MM.1S (cell line): Measurements from ENCODE around the gene LCLAT1.

ENCODE experiments used
- DNase-seq: peaks from one replicate; pipeline ENCODE4 v3.0.0-alpha.2; 2015
- H2AFZ ChIP-seq: fragments of 300-600 bp; sonication (generic); 2 replicates; pipeline ENCODE4 v1.6.0; 2016; ENCODE audit warnings: antibody characterized with exemption, low read length
- H3F3A ChIP-seq: fragments of 300-600 bp; sonication (generic); 2 replicates; pipeline ENCODE4 v1.6.1; 2016; ENCODE audit warnings: mild to moderate bottlenecking, antibody characterized with exemption, low read length, moderate library complexity, mixed read lengths; ENCODE audit not compliant: insufficient read depth
- H3K27ac ChIP-seq: fragments of 300-600 bp; sonication (generic); 2 replicates; pipeline ENCODE4 v1.5.1; 2016; ENCODE audit warnings: mild to moderate bottlenecking, low read length
- H3K27me3 ChIP-seq: fragments of 300-600 bp; sonication (generic); replicated peaks from 2 replicates; pipeline ENCODE4 v1.6.0; 2016; ENCODE audit warnings: low read length; ENCODE audit not compliant: insufficient read depth
- H3K36me3 ChIP-seq: fragments of 300-600 bp; sonication (generic); replicated peaks from 2 replicates; pipeline ENCODE4 v1.6.1; 2016; ENCODE audit warnings: mild to moderate bottlenecking, low read length, mixed read lengths; ENCODE audit not compliant: insufficient read depth
- H3K4me1 ChIP-seq: fragments of 300-600 bp; sonication (generic); 2 replicates; pipeline ENCODE4 v1.6.1; 2016; ENCODE audit warnings: low read length, mixed read lengths
- H3K4me2 ChIP-seq: fragments of 300-600 bp; sonication (generic); 2 replicates; pipeline ENCODE4 v1.6.0; 2016; ENCODE audit warnings: low read depth, low read length
- H3K4me3 ChIP-seq: fragments of 300-600 bp; sonication (generic); 2 replicates; pipeline ENCODE4 v1.5.1; 2016; ENCODE audit warnings: low read length, mixed read lengths
- H3K79me2 ChIP-seq: fragments of 300-600 bp; sonication (generic); 2 replicates; pipeline ENCODE4 v1.6.1; 2016; ENCODE audit warnings: mixed run types, low read length, mixed read lengths
- H3K9ac ChIP-seq: fragments of 300-600 bp; sonication (generic); 2 replicates; pipeline ENCODE4 v1.6.1; 2016; ENCODE audit warnings: low read length, mixed read lengths
- H3K9me2 ChIP-seq: fragments of 300-600 bp; sonication (generic); replicated peaks from 2 replicates; pipeline ENCODE4 v1.6.1; 2016; ENCODE audit warnings: mild to moderate bottlenecking, low read length, mixed read lengths; ENCODE audit not compliant: insufficient read depth
- H3K9me3 ChIP-seq: fragments of 300-600 bp; sonication (generic); replicated peaks from 2 replicates; pipeline ENCODE4 v1.6.1; 2016; ENCODE audit warnings: mild to moderate bottlenecking, low read length, mixed read lengths; ENCODE audit not compliant: insufficient read depth
- H4K20me1 ChIP-seq: fragments of 300-600 bp; sonication (generic); 2 replicates; pipeline ENCODE4 v1.6.1; 2016; ENCODE audit warnings: mild to moderate bottlenecking, low read length, moderate library complexity, mixed read lengths; ENCODE audit not compliant: insufficient read depth
- EZH2 ChIP-seq: fragments of 300-600 bp; sonication (generic); optimal IDR thresholded peaks from 2 replicates; pipeline ENCODE3; 2017; ENCODE audit warnings: low read depth, mild to moderate bottlenecking, antibody characterized with exemption, low read length, mixed read lengths
- EZH2phosphoT487 ChIP-seq: fragments of 300-600 bp; sonication (generic); IDR thresholded peaks from 2 replicates; pipeline ENCODE4 v1.6.1; 2018; ENCODE audit warnings: antibody characterized with exemption, low read length
- TF ChIP-seq, protein P1 (sequence below): fragments of 300-600 bp; sonication (generic); IDR thresholded peaks from 2 replicates; pipeline ENCODE4 v1.5.1; 2016; ENCODE audit warnings: antibody characterized with exemption, low read length, mixed read lengths

Gene LCLAT1

DNA sequence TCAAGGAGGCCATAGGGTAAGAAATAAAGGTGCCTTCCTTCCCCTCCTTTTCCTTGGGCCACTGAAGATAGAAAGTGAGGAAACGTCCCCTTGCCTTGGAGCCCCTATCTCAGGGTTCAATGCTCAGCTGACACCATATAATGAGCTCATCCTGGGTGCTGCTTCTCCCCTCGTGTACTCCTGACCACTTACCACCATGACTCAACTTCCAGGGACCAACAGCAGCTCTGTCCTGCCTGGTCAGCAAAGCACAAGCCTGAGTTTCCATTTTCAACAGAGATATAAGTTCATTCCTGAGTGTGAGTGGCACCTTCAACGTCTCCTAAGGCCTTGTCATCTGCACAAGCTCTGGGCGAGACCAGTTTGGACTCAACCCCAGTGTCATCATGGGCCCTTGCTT lies 209.0 kb downstream of the LCLAT1 start:
- DNase-seq: no peak
- Histone ChIP-seq H3K27ac (no peak overlapping the region), H3F3A (no peaks in the 10 kb centered on the region), H2AFZ (no peak overlapping the region), H3K4me2 (no peak overlapping the region), H4K20me1 (no peaks in the 10 kb centered on the region), H3K27me3 (no peaks in the 10 kb centered on the region), H3K36me3 (no peaks in the 10 kb centered on the region), H3K9me2 (no peaks in the 10 kb centered on the region), H3K79me2 (no peaks in the 10 kb centered on the region), H3K4me1 (no peaks in the 10 kb centered on the region), H3K4me3 (no peak overlapping the region), H3K9me3 (no peaks in the 10 kb centered on the region), H3K9ac (no peak overlapping the region)
- TF ChIP-seq, protein P1, sequence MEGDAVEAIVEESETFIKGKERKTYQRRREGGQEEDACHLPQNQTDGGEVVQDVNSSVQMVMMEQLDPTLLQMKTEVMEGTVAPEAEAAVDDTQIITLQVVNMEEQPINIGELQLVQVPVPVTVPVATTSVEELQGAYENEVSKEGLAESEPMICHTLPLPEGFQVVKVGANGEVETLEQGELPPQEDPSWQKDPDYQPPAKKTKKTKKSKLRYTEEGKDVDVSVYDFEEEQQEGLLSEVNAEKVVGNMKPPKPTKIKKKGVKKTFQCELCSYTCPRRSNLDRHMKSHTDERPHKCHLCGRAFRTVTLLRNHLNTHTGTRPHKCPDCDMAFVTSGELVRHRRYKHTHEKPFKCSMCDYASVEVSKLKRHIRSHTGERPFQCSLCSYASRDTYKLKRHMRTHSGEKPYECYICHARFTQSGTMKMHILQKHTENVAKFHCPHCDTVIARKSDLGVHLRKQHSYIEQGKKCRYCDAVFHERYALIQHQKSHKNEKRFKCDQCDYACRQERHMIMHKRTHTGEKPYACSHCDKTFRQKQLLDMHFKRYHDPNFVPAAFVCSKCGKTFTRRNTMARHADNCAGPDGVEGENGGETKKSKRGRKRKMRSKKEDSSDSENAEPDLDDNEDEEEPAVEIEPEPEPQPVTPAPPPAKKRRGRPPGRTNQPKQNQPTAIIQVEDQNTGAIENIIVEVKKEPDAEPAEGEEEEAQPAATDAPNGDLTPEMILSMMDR: no peak
- no peak for TF ChIP-seq EZH2
- no peak for TF ChIP-seq EZH2phosphoT487

DNA sequence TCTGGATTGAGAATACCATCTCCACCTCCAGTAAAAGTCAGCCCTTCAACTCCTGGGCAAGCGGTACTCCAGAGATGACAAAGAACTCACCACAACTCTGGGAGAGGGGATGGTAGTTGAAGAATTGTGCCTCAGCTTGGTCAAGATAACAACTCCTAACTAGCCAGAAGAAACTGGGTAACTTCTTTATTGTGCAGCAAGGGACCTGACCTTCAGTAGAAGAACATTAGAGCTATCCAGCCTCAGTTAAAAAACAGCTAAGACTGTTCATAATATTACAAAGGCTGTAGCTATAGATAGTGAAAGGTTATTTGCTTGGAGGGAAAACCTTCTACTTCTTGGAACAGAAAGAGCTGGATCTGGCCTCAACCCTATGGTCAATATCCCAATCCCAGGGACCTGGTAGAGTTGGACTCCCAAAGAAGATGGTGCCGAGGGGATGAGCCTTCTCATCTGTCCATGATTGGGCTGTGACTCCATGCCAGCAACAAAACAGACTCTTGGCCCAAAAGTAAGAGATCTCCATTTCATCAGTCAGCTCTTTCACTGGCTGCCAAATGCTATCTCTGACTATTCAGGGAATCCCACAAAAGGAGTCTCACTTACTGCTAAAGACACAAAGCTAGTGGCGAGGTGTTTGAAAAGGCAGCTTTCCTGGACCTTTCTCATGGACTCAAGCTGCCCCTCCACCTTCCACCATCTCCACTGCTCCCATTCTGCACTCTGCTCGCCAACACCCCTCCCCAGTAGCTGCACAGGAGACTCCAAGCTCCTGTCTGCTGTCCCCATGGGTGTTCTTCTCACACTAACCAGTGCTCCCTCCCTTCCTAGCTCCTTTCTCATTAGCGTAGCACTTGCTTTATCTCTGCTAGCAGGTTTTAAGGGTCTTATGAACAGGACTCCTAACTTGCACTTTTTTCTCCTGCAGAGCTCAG lies 214.4 kb downstream of the LCLAT1 start:
- Histone ChIP-seq H3K79me2 (no peaks in the 10 kb centered on the region), H3K9me2 (no peaks in the 10 kb centered on the region), H3F3A (no peaks in the 10 kb centered on the region), H3K4me2 (no peak overlapping the region), H3K27ac (no peak overlapping the region), H3K4me1 (no peaks in the 10 kb centered on the region), H2AFZ (no peak overlapping the region), H3K27me3 (no peaks in the 10 kb centered on the region), H3K36me3 (no peaks in the 10 kb centered on the region), H4K20me1 (no peaks in the 10 kb centered on the region), H3K9me3 (no peaks in the 10 kb centered on the region), H3K9ac (no peak overlapping the region), H3K4me3 (no peak overlapping the region)
- no peak for TF ChIP-seq EZH2phosphoT487
- DNase-seq: no peak

DNA sequence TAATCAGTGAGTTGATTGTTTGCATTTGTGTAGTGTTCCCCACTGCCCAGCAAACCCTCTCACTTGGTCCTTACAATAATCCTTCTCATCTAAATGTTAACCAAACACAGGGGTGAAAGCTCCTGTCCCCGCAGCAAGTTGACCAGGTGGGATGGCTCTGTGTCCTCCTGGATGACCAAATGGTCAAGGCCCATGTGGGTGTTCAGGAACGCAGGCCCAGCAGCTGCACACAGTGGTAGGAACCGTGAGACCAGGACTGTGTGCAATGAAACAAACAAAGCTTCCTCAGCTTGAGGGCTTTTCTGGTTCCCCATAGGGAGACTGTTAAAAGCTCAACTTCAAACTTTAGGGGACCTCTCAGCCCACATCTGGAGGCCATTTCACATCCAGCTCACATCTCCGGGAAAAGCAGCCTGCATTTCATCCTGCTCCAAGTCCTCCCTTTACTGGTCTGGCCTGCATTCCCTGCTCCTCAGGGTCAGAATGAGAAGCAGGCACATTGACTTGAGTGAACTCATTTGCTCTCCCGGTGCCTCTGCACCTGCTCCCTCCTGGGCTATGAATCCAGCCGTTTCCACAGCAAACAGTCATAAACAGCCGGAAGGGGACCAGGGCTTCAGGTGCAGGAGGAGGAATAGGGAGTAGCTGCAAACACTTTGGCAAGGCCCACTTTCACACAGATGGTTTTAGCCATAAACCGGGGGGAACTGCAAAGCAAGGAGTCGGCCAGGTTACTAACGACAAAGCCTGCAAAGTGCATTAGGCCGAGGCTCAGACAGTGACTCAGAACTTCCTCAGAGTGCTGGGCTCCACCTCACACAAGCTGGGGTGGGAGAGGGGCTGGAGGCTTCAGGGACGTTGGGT lies 215.5 kb downstream of the LCLAT1 start:
- H3K36me3 ChIP-seq: no peaks in the 10 kb centered on the region
- no peaks in the 10 kb centered on the region for H3K9me2 ChIP-seq
- no peaks in the 10 kb centered on the region; the same call in 1 of the 2 replicates for H3K9me3 ChIP-seq
- TF ChIP-seq, protein P1: no peak
- no peak for TF ChIP-seq EZH2
- TF ChIP-seq EZH2phosphoT487: no peak
- no peak for DNase-seq
- no peaks in the 10 kb centered on the region for H3K4me1 ChIP-seq
- H3K79me2 ChIP-seq: no peaks in the 10 kb centered on the region
- no peak overlapping the region for H3K4me3 ChIP-seq
- no peaks in the 10 kb centered on the region for H3K27me3 ChIP-seq
- H3F3A ChIP-seq: no peaks in the 10 kb centered on the region
- no peak overlapping the region for H3K4me2 ChIP-seq
- no peak overlapping the region for H3K9ac ChIP-seq
- H3K27ac ChIP-seq: no peak overlapping the region
- H2AFZ ChIP-seq: no peak overlapping the region
- H4K20me1 ChIP-seq: no peaks in the 10 kb centered on the region
